Measurements from ENCODE around the gene SMC4. TPM values are rescaled to one million over a fixed set of nuclear protein-coding genes. Genes with fewer than 3 reads are reported as not detected.

Gene SMC4
- total RNA-seq, 1 donor from 2014 or later, result 69.4 TPM

DNA sequence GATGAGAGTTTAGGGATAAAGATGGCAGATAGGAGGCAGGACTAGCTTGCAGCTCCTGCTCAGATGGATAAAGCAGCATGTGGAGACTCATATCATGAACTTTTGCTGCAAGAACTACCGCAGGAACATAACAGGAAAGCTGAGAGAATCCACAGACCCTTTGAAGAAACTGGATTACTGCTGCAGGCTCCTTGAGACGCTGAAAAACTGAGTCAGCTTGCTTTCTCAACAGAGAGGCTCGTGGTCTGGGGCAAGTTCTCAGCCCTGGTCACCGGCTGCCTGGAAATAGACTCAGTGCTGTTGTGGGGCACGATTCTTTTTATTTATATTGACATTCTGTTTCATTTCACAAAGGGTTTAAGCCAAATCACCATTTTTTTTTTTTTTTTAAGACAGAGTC, 78.9 kb downstream of the SMC4 start:
- H3K4me1 Mint-ChIP-seq (ENCODE audit: unreplicated experiment), result peaks cover 10% of the 10 kb centered on the region
- TF ChIP-seq, protein P1, sequence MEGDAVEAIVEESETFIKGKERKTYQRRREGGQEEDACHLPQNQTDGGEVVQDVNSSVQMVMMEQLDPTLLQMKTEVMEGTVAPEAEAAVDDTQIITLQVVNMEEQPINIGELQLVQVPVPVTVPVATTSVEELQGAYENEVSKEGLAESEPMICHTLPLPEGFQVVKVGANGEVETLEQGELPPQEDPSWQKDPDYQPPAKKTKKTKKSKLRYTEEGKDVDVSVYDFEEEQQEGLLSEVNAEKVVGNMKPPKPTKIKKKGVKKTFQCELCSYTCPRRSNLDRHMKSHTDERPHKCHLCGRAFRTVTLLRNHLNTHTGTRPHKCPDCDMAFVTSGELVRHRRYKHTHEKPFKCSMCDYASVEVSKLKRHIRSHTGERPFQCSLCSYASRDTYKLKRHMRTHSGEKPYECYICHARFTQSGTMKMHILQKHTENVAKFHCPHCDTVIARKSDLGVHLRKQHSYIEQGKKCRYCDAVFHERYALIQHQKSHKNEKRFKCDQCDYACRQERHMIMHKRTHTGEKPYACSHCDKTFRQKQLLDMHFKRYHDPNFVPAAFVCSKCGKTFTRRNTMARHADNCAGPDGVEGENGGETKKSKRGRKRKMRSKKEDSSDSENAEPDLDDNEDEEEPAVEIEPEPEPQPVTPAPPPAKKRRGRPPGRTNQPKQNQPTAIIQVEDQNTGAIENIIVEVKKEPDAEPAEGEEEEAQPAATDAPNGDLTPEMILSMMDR (IDR thresholded peaks at IDR 0.05; ENCODE audit: unreplicated experiment), result no peak
- no peak for DNase-seq (ENCODE audit: low spot score)
- no peak overlapping the region for H3K4me3 Mint-ChIP-seq (ENCODE audit: unreplicated experiment)
- no peaks in the 10 kb centered on the region for H3K36me3 Mint-ChIP-seq (ENCODE audit: low read depth, unreplicated experiment)
- no peaks in the 10 kb centered on the region for H3K9me3 Mint-ChIP-seq (ENCODE audit: unreplicated experiment)
- no peak overlapping the region for H3K27ac Mint-ChIP-seq (ENCODE audit: unreplicated experiment)
- no peaks in the 10 kb centered on the region for H3K27me3 Mint-ChIP-seq (ENCODE audit: unreplicated experiment)

DNA sequence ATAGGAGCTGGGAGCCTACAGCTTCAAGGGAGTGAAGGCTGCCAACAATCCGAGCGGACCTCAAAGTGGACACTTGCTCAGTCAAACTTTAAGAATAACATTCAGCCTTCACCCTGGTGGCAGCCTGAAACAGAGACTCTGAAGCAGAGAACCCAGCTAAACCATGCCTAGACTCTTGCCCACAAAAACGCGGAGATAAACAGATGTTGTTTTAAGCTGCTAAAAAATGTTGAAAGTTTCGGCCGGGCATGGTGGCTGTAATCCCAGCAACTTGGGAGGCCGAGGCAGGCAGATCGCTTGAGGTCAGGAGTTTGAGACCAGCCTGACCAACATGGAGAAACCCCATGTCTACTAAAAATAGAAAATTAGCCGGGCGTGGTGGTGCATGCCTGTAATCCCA, 79.9 kb downstream of the SMC4 start:
- TF ChIP-seq, protein P1 (IDR thresholded peaks at IDR 0.05; ENCODE audit: unreplicated experiment), result no peak
- Mint-ChIP-seq H3K27me3 (ENCODE audit: unreplicated experiment) (peaks cover 1% of the 10 kb centered on the region), H3K9me3 (ENCODE audit: unreplicated experiment) (no peaks in the 10 kb centered on the region), H3K36me3 (ENCODE audit: low read depth, unreplicated experiment) (no peaks in the 10 kb centered on the region), H3K4me1 (ENCODE audit: unreplicated experiment) (peaks cover 10% of the 10 kb centered on the region), H3K27ac (ENCODE audit: unreplicated experiment) (no peak overlapping the region), H3K4me3 (ENCODE audit: unreplicated experiment) (no peak overlapping the region)
- DNase-seq (ENCODE audit: low spot score), result no peak

DNA sequence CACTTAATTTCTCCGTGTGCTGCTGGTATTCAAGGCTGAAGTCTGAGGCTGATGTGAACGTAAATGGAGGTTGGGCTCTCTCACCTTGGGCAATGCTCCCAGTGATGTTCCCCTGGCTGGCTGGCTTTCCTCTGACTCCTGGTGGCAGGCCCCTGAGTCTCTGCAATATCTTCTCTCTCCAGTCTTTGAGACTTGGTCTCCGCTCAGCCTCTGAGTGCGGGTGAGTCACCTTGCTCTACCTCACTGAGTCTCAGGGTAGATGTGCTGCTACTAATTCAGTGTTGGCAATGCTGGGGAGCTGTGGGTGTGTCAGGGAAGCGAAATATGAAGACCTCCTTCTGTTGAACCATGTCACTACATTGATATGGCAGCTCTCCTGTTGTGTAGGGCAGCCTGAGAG, 81.5 kb downstream of the SMC4 start:
- peaks cover 10% of the 10 kb centered on the region for H3K4me1 Mint-ChIP-seq (ENCODE audit: unreplicated experiment)
- DNase-seq (ENCODE audit: low spot score), result no peak
- no peak overlapping the region for H3K4me3 Mint-ChIP-seq (ENCODE audit: unreplicated experiment)
- H3K27me3 Mint-ChIP-seq (ENCODE audit: unreplicated experiment), result peaks cover 1% of the 10 kb centered on the region
- TF ChIP-seq, protein P1 (IDR thresholded peaks at IDR 0.05; ENCODE audit: unreplicated experiment), result no peak
- H3K27ac Mint-ChIP-seq (ENCODE audit: unreplicated experiment), result no peak overlapping the region
- no peaks in the 10 kb centered on the region for H3K9me3 Mint-ChIP-seq (ENCODE audit: unreplicated experiment)
- H3K36me3 Mint-ChIP-seq (ENCODE audit: low read depth, unreplicated experiment), result no peaks in the 10 kb centered on the region

DNA sequence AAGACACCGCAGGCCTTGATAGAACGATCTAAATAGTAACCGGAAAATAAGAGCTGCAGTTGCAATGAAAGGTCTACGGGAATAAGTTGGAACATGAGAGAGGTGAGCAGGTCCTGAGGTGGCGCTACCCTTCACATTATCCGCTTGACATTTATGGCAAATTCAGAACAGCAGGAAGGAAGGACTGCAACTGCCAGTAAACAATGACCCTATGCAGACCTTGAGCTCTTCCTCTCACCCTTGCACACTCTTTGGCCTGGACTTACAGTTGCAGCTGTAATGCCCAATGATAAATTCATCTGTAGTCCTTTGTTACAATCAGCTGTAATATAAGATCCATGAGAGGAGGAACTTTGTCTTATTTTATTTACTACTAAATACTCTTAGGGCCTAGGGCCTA, 82.4 kb downstream of the SMC4 start:
- H3K27me3 Mint-ChIP-seq (ENCODE audit: unreplicated experiment), result peaks cover 1% of the 10 kb centered on the region
- no peak for DNase-seq (ENCODE audit: low spot score)
- no peaks in the 10 kb centered on the region for H3K36me3 Mint-ChIP-seq (ENCODE audit: low read depth, unreplicated experiment)
- H3K27ac Mint-ChIP-seq (ENCODE audit: unreplicated experiment), result no peak overlapping the region
- H3K9me3 Mint-ChIP-seq (ENCODE audit: unreplicated experiment), result no peaks in the 10 kb centered on the region
- peaks cover 10% of the 10 kb centered on the region for H3K4me1 Mint-ChIP-seq (ENCODE audit: unreplicated experiment)
- TF ChIP-seq, protein P1 (IDR thresholded peaks at IDR 0.05; ENCODE audit: unreplicated experiment), result no peak
- H3K4me3 Mint-ChIP-seq (ENCODE audit: unreplicated experiment), result no peak overlapping the region

DNA sequence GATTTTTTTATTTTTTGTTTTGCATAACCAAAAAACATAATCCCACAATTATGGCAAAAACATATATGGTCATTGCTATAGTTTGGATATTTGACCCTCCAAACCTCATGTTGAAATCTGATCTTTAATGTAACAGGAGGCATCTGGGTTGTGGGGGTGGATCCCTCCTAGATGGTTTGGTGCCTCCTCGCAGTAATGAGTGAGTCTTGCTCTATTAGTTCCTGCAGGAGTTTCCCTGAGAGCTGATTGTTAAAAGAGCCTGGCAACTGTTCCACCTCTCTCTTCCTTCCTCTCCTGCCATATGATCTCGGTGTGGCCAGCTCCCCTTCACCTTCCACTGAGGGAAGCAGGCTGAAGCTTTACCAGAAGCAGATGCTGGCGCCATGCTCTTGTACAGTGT, 83.3 kb downstream of the SMC4 start:
- TF ChIP-seq, protein P1 (IDR thresholded peaks at IDR 0.05; ENCODE audit: unreplicated experiment), result no peak
- H3K4me3 Mint-ChIP-seq (ENCODE audit: unreplicated experiment), result no peak overlapping the region
- no peak for DNase-seq (ENCODE audit: low spot score)
- H3K27me3 Mint-ChIP-seq (ENCODE audit: unreplicated experiment), result peaks cover 1% of the 10 kb centered on the region
- H3K36me3 Mint-ChIP-seq (ENCODE audit: low read depth, unreplicated experiment), result no peaks in the 10 kb centered on the region
- no peaks in the 10 kb centered on the region for H3K9me3 Mint-ChIP-seq (ENCODE audit: unreplicated experiment)
- peaks cover 10% of the 10 kb centered on the region for H3K4me1 Mint-ChIP-seq (ENCODE audit: unreplicated experiment)
- no peak overlapping the region for H3K27ac Mint-ChIP-seq (ENCODE audit: unreplicated experiment)

Small RNA genes lying within 50 kb of the gene (microRNA-seq; reads per million reads assigned to microRNA genes)
- gene MIR15B (ENCODE audit: unreplicated experiment) (1,970 reads per million, percentile 95 among the genes with 10 or more reads in this experiment), gene MIR16-2 (ENCODE audit: unreplicated experiment) (218 reads per million, percentile 86 among the genes with 10 or more reads in this experiment)

Other genes starting within 250 kb of the SMC4 start
- gene C3orf80, start 174.2 kb upstream of the SMC4 start, total RNA-seq (ENCODE audit: unreplicated experiment), result not detected
- gene IFT80, start 425 bp upstream of the SMC4 start, total RNA-seq (ENCODE audit: unreplicated experiment), result 33.2 TPM
- 12.8 TPM for gene TRIM59, start 50.1 kb downstream of the SMC4 start, total RNA-seq (ENCODE audit: unreplicated experiment)
- 57.1 TPM for gene KPNA4, start 165.9 kb downstream of the SMC4 start, total RNA-seq (ENCODE audit: unreplicated experiment)